Uterus (tissue), 2 donors: ENCODE measurements around the gene VSIG1.

Source experiments
- POLR2A ChIP-seq, 2 donors: fragments of 450-650 bp; IDR thresholded peaks; one replicate each; pipeline ENCODE4 v1.6.1; 2016; ENCODE audit warnings: antibody characterized with exemption in 2 of 2, mild to moderate bottlenecking in 1 of 2, moderate library complexity in 1 of 2
- TF ChIP-seq, protein P1 (sequence below), 4 experiments: fragments of 200-600 bp in 2 of 4; fragments of 450-650 bp in 2 of 4; sonication (generic) in 2 of 4; IDR thresholded peaks; one replicate each; pipeline ENCODE4 v1.5.1; 2016 to 2019; ENCODE audit warnings: antibody characterized with exemption in 4 of 4, mild to moderate bottlenecking in 2 of 4, moderate library complexity in 1 of 4

DNA sequence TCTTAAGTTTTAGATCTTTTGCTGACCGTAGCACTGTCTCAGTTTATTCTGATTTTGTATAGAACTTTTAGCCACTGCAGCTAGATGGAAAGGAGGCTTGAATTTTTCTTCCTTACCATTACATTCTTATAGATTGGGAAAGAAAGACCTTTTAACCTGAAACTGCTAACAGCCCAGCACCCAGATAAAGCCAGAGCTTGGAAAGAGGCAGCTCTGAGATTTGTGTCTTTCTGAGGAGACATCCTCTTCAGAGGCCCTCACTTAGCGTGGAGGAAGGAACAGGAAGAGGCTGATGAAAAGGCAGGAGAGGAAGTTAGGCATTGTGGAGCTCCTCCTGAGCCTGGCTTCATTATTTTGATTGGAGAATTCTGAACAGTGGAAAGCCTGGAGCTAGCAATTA, 81.8 kb downstream of the VSIG1 start:
- TF ChIP-seq, protein P1, sequence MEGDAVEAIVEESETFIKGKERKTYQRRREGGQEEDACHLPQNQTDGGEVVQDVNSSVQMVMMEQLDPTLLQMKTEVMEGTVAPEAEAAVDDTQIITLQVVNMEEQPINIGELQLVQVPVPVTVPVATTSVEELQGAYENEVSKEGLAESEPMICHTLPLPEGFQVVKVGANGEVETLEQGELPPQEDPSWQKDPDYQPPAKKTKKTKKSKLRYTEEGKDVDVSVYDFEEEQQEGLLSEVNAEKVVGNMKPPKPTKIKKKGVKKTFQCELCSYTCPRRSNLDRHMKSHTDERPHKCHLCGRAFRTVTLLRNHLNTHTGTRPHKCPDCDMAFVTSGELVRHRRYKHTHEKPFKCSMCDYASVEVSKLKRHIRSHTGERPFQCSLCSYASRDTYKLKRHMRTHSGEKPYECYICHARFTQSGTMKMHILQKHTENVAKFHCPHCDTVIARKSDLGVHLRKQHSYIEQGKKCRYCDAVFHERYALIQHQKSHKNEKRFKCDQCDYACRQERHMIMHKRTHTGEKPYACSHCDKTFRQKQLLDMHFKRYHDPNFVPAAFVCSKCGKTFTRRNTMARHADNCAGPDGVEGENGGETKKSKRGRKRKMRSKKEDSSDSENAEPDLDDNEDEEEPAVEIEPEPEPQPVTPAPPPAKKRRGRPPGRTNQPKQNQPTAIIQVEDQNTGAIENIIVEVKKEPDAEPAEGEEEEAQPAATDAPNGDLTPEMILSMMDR (IDR thresholded peaks at IDR 0.05): no peak
- TF ChIP-seq POLR2A (IDR thresholded peaks at IDR 0.05): no peak
